Dermis microvascular lymphatic vessel endothelial cell (primary cell): ENCODE data around the gene GNA12. TPM values are rescaled to one million over a fixed set of nuclear protein-coding genes. Genes with fewer than 3 reads are reported as not detected.

Experiments used
- DNase-seq, 2 donors: peaks; one replicate each; pipeline versions ENCODE4 v3.0.0 to v3.0.0-alpha.2; 2010; ENCODE audit warnings: low read depth in 2 of 2
- total RNA-seq: library from RNA; depleted of rRNA; stranded (reverse); fragments of >200 nt; gene quantifications from 2 replicates; pipeline ENCODE4 v1.2.1, GENCODE V29; 2014

GNA12 gene, protein sequence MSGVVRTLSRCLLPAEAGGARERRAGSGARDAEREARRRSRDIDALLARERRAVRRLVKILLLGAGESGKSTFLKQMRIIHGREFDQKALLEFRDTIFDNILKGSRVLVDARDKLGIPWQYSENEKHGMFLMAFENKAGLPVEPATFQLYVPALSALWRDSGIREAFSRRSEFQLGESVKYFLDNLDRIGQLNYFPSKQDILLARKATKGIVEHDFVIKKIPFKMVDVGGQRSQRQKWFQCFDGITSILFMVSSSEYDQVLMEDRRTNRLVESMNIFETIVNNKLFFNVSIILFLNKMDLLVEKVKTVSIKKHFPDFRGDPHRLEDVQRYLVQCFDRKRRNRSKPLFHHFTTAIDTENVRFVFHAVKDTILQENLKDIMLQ
- total RNA-seq, result 20.8 and 57.9 TPM in 2 replicates

GRCh38 chr7:2844153-2845033 lies at the start of gene GNA12:
Gene GNA12, minus strand, starts transcription at chr7:2844308. Its CDS starts 147 bp downstream, at chr7:2844161.
- peak; percentile 96 to 99 for DNase-seq

DNA sequence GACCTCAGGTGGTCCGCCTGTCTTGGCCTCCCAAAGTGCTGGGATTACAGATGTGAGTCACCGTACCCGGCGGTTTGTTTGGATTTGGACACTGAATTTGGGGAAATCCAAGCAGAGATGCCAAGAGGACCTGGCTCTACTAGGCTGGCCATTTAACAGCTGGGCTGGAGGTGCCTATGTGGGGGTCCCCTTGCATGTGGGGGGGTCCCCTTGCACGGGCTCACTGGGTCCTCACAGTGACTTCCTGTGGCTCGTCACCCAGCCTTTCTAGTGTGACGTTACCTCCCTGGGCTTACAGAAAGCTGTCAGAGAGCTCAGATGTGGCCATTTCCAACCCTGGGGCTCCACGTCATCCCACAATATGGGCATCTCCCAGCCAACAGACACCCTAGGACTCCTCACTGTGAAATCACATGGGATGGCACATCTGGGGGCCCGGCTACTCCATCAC lies 49.3 kb upstream of the GNA12 start:
- no peak for DNase-seq

DNA sequence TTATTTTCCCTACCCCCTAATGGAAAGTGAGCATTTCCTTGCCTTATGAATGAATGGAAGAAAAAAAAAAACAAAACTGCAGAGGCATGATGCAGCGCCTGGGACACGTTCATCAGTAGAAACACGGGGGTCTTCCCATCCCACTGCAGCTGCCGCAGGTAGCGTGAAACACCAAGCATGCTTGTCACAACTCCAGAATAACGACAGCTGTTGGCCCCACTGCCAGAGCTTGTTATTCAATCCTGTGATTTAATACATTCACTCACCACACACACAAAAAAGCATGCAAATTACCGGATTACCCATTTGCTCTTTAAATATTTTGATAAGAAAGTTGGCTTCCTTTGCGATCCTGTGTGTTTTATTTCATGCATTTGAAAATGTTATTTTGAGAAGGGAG lies 48.4 kb upstream of the GNA12 start:
- peak in 1 of 2 donors; percentile 11 for DNase-seq

DNA sequence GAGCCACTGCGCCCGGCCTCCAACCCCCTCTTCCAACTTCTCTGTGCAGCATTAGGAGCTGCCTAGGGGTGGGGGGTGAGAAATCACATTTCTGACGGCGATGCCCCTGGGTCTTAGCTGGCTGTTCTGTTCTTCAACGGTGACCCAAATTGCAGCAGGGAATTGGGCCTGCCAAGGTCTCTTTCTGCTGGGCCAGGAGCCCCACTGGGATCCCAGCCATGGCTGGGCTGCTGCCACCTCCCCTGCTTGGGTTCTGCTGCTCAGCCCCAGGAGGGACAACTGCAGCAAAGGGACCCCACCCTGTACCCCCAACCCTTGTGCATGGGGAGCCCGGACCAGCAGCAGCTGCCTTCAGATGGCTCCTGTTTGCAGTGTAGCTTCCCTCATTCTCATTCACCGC lies 43.7 kb upstream of the GNA12 start:
- DNase-seq, result no peak

GRCh38 chr7:2886900-2887299 lies 42.8 kb upstream of the GNA12 start:
- peak; percentile 66 to 85 for DNase-seq

DNA sequence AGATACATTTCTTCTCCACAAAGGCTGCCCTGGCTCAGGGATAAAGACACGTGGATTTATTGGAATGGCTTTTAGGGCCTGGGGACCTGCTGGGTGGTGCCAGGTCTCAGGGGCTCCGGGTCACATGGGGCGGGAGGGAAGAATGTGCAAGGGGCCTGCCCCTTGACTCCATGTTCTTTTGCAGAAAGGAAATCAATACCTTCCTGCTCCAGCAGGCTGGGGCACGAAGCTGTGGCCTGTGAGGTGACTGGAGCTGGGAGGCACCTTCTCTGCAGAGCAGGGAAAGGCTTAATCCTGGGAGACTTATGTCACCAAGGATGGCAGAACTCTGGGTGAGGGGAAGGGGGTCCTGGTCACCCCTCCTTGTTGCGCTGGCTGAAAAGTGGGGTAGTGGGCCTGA lies 42.3 kb upstream of the GNA12 start:
- no peak for DNase-seq

- DNase-seq, result no peak
Observed at GRCh38 chr7:2884161-2884560, 40.1 kb upstream of the GNA12 start.

DNA sequence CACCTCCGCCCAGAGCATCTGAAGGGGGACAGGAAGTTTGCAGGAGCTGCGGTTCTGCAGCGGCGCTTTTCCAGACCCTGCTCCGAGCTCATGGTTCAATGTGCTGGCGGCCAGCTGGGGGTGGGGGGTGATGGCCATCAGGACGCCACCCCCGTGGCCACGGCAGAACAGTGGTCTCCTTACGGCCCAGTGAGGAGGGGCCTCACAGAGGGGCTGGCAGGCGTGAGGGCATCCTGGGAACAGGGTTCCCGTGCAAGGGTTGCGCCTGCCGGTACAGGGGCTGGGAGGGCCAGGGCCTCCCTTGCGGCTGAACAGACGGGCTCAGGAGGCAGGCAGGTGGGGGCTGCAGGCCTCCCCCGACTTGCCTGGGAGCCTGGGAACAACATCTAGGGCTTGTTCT lies 39.0 kb upstream of the GNA12 start:
- no peak for DNase-seq

- no peak for DNase-seq
Observed at GRCh38 chr7:2882111-2882510, 38.0 kb upstream of the GNA12 start.

DNA sequence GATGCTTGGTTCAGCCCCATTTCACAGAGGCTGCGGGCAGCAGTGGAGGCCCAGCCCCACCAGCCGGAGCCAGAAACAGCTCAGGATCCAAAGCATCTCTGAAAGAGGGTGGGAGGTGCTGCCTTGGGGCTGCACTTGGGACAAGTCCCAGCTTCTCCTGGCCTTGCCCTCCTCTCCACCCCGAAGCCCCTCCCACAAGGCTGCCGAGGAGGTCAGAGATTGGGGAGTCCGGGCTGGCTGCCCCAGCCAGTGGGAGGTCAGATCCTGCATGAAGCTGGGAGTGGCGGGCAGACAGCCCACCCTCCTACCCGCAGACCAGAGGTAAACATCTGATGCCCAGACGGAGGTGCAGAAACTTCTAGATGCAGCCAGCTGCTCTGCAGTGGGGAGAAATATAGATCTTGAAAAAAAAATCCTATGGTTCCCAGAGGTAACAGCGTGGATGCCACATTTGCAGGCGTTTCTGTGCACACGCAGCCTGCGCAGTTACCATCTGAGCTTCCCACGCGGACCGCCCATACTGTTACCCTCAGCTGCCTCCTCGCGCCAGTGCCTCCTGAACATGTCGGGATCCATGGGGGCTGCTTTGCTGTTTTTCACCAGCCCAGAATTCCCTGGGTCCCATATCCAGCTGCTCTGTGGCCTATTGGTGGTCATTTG lies 36.9 kb upstream of the GNA12 start:
- no peak for DNase-seq

GRCh38 chr7:2880051-2880450 lies 35.9 kb upstream of the GNA12 start:
- DNase-seq, result no peak

- DNase-seq, result no peak
Observed at GRCh38 chr7:2879354-2879753, 35.2 kb upstream of the GNA12 start.

- DNase-seq, result no peak
Observed at GRCh38 chr7:2878306-2878705, 34.2 kb upstream of the GNA12 start.

DNA sequence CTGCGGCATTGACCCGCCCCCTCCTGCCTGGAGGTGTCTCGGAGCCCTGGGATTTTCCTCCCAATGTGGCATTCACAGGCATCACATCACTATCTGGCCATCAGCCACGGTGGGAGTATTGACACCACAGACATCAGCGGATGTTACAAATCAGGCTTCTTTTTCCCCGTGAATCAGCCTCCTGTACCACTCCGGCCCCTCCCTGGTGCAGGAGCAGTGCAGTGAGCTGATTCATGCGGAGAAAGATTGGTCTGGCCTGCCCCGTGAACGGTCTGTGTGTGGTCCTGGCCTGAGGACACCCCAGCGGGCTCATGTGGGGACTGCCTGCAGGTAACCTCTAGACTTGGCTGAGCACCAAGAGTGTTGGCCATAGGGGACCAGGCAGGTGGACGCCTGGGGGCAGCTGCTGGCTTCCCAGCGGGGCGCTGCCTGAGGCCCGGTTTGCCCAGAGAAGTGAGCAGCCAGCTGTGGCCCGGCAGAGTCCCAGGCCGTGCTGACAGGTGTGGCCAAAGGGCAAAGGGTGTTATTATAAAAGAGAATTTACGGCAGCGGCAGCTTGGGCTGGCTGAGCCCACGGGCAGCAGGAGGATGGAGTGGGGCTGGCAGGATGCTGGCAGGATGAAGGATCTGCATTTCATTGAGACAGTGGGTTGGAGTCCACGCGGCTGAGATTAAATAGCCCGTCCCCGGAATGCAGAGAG lies 32.1 kb upstream of the GNA12 start:
- peak; percentile 77 to 86 for DNase-seq

- peak; percentile 61 to 93 for DNase-seq
Observed at GRCh38 chr7:2873686-2874551, 29.8 kb upstream of the GNA12 start.

DNA sequence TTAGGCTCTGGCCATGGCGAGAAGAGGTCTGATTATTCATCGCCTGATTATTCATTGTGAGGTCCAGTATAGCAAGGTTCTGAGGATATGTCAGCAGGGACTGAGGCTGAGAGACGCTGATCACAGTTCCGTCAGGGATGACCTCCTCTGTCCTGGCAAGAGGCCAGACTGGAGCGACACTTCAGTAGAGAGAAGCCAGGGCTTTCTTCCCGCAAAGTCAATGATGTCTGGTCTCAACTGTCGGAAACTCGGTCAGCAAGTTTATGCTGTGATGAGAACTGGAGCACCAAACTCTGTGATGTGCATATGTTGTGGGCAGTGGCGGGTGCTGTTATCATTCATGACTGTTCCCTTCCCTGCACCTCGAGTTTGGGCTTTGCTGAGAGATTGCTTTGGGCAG lies 29.0 kb upstream of the GNA12 start:
- peak in 1 of 2 donors; percentile 38 for DNase-seq

GRCh38 chr7:2872296-2872874 lies 28.3 kb upstream of the GNA12 start:
- DNase-seq, result no peak

DNA sequence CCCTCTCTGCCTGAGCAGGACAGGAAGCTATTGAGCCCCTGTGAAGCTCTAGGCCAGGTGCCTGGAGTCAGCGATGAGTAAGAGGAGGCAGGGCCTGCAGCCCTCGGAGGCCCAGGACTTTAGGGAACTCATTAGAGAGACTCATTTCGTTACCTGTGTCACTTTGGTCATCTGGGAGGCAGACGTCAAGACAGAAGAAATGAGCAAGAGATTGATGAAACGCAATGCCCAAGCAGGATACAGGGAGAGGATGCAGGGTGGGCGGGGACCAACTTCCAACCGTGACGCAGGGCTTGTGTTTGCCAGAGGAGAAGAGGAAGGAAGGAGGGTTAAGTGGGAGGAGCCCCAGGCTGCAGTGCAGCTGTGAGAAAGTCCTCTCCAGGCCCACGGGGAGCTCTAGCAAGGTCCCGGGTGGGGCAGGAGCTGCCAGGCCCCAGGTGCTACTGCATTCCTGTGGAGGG lies 26.4 kb upstream of the GNA12 start:
- peak; percentile 76 to 91 for DNase-seq

- DNase-seq, result no peak
Observed at GRCh38 chr7:2869981-2870380, 25.9 kb upstream of the GNA12 start.

- DNase-seq, result no peak
Observed at GRCh38 chr7:2866601-2867000, 22.5 kb upstream of the GNA12 start.
